Measurements from ENCODE around the gene MT3.

The MT3 gene

GRCh38 chr16:56632156-56632847, 43.0 kb downstream of the MT3 start, which contains the start of gene MT1M:
Gene MT1M, plus strand, starts transcription at chr16:56632659. Its CDS starts 73 bp downstream, at chr16:56632732.
- no peak for DNase-seq

GRCh38 chr16:56632848-56633365, 43.6 kb downstream of the MT3 start:
- DNase-seq, result no peak

GRCh38 chr16:56633535-56633934, 44.2 kb downstream of the MT3 start:
- DNase-seq, result no peak

GRCh38 chr16:56634715-56635440, 45.5 kb downstream of the MT3 start:
- no peak for DNase-seq

- DNase-seq, result no peak
Measured at GRCh38 chr16:56635441-56635967, 46.2 kb downstream of the MT3 start.

- no peak for DNase-seq
Measured at GRCh38 chr16:56636616-56637413, 47.5 kb downstream of the MT3 start.

GRCh38 chr16:56637814-56638750, 48.8 kb downstream of the MT3 start, which contains the start of gene MT1A:
Gene MT1A, plus strand, starts transcription at chr16:56638666. Its CDS starts 73 bp downstream, at chr16:56638739.
- DNase-seq, result no peak

- DNase-seq, result no peak
Measured at GRCh38 chr16:56639045-56639444, 49.7 kb downstream of the MT3 start.

- no peak for DNase-seq
Measured at GRCh38 chr16:56640076-56640475, 50.7 kb downstream of the MT3 start.

Measured in activated gamma-delta T cell (primary cell).